Inferior parietal cortex (tissue), 1 donor: ENCODE results near the gene DNMT3A.

Source experiments
- DNase-seq: peaks from one replicate; pipeline ENCODE4 v3.0.0-alpha.2; 2016; ENCODE audit errors: extremely low spot score

Gene DNMT3A

DNA sequence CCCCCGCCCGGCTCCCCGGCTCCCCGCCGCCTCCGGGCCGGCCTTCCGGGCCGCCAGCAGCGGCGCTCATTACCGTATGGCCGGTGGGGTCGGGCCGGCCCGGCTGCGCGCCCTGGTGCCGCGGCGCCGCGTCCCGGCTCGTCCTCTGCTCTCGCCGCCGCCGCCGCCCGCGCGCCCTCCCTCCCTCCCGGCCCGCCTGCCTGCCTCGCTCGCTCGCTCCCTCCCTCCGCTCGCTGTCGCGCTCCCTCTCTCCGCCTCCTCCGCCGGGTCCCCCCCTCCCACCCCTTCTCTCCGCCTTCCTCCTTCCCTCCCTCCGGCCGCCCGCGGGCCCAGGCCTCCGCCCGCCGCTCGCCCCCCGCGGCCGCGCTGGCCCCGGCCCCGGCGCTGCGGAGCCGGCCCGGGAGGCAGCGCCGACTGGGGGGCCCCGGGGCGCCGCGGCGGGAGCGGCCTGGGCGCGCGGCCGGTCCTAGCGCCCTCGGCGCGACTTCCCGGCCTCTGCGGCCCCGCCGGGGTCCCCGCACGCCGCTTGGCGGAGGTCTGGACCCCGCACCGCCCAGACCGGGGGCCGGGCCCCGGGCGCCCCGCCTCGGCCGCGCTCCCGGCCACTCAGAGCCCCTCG lies at the start of gene DNMT3A:
Gene DNMT3A, minus strand, starts transcription at position 173 of the 619 bp plus-strand sequence. CDS start 27,941 bp downstream, outside the sequence.
- DNase-seq = no peak

DNA sequence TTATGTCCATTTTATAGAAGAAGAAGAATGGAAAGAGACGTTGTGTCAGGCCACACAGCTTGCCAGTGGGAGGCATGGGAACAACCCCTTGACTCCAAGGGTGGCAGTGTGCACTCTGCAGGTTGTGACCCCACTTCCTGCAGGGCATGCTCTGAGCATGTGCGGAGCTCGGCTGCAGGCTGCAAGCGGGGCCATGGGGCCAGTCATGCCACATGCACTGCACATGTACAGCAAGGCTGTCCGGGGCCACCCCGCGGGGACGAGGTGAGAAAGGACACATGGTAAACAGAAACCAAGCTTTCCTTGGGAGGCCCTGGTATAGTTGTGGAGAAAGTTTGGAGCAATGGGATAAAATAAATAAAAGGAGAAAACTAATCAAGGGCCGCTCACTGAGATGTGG lies 47.4 kb upstream of the DNMT3A start:
- DNase-seq = no peak

DNA sequence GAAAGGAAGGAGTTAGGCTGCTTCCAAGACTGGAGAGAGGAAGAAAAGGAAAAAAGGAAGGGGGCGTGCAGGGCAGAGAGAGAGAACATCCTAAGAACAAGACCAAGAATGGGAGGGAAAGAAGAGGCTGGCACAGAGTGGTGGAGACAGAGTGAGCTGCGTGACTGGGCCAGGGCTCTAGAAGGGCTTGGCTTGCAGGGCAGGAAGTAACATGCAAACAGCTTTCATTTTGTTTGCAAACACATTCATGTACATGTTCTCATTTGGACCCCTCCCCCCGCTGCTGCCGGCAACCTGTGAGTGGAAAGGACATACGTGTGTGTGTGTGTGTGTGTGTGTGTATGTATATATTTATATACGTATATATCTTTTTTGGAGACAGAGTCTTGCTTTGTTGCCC lies 46.8 kb upstream of the DNMT3A start:
- DNase-seq = no peak

GRCh38 chr2:25387876-25388449 lies 46.2 kb upstream of the DNMT3A start:
- no peak for DNase-seq

DNA sequence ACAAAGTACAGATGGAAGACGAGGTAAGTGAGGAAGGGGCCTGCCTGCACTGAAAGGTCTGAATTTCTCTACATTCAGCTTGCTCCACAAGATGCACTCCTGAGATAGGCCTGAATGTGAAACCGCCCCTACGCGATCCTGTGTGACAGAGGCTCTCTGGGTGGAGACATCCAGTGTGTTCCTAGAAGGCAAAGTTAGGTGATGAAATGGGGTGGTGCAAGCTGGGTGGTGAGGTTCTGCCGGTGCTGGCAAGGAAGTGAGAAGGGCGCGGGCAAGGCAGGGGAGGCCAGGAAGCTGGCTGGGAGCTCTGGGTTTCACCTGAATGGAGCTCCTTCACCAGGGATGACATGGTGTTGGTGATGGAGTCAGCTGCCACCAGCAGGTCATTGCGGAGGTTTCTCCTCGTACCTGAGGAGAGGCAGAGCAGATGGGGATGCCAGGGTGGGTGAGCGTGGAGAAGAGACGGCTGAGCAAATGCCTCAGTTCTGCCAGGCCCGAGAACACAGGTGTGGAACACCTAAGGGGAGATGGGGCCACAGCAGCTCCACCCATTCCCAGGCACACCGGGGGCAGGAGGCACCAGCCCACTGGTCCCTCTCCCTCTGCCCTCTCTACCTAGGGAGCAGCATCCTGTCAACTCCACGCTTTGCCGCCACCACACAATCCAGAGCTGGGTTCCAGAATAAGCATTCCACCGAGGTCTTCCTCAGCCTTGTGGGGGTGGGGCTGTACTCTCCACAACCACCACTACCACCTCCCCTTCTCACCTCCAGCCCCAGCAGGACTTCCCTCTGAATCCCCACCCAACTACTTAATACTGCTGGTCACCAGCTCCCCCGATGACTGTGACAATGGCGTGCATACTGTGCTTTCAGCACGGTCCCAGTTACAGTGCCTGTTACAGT lies 45.5 kb upstream of the DNMT3A start:
- DNase-seq = no peak

GRCh38 chr2:25385910-25386309 lies 44.2 kb upstream of the DNMT3A start:
- no peak for DNase-seq

- no peak for DNase-seq
Observed at GRCh38 chr2:25383806-25384205, 42.1 kb upstream of the DNMT3A start.

GRCh38 chr2:25381502-25381901 lies 39.8 kb upstream of the DNMT3A start:
- DNase-seq = no peak

DNA sequence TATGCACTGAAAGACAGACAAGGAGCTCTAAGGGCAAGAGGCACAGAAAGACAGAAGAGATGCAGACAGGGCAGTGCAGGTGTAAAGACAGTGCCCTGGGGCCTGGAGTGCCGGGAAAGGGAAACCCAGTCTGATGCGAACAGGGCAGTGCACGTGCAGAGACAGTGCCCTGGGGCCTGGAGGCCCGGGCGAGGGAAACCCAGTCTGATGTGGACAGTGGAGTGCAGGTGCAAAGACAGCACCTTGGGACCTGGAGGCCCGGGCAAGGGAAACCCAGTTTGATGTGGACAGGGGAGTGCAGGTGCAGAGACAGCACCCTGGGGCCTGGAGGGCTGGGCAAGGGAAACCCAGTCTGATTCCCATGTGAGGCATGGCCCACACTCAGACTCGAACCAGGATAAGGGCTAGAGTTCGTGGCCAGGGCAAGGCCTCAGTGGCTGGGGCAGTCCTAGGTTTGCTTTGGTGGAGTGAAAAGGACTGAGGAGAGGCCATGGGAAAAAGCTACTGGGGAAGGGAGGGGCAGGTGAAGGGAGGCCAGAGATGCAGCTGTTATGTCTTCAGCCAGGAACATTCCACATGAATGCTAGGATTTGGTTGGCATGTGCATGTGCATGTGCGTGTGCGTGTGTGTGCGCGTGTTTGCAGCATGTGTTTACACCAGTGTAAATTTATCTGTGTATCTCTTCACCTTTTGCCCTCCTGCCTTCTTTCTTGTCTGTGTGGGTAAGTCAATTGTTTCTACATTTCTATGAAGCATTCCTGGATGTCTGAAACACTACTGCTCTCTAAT lies 39.1 kb upstream of the DNMT3A start:
- no peak for DNase-seq

- no peak for DNase-seq
Observed at GRCh38 chr2:25380023-25380422, 38.3 kb upstream of the DNMT3A start.

DNA sequence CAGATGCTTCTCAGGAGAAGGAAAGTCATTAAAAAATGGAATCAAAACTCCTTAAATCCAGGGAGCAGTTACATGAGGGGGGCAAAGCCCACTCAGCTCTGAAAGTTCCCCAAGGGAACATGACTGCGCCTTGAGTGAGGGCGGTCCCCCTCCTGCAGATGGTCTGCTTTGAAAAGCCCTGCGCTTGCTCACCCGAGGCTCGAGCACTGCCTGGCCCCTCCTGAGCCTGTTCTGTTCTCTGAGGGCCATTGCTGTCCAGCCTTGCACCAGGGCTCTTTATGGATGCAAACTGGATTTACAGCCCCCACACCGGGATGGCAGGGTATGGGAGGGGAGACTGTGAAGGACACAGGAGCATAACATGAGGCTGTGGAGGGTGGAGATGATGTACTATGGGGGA lies 37.8 kb upstream of the DNMT3A start:
- DNase-seq = no peak

GRCh38 chr2:25378731-25379490 lies 37.2 kb upstream of the DNMT3A start:
- DNase-seq = no peak

DNA sequence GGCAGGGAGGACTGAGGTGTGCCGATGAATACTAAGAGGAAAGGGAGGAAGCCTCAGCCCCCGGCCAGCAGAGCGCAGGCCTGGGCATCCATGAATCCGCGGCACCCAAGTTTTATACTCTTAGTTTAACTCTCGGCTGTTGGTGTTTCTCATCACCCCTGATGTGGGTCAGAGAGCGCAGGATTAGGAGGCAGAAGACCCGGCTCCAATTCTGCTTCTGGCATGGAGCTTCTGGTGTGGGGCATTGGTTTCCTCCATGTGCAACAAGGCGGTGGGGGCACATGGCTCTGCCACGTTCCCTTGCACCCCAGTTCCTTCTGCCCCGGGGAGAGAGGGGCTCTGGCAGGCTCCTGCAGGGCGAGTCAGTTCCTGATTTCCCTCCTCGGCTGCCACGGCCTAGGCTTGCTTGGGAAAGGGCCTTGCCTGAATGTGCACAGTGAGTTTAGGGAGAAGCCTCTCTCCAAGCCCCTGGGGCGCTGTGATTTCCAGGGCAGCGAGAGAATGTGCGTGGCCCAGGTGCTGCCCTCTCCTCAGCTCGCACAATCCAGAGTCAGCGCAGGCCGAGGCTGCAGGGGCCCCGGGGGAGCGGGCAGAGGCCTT lies 36.2 kb upstream of the DNMT3A start:
- no peak for DNase-seq

DNA sequence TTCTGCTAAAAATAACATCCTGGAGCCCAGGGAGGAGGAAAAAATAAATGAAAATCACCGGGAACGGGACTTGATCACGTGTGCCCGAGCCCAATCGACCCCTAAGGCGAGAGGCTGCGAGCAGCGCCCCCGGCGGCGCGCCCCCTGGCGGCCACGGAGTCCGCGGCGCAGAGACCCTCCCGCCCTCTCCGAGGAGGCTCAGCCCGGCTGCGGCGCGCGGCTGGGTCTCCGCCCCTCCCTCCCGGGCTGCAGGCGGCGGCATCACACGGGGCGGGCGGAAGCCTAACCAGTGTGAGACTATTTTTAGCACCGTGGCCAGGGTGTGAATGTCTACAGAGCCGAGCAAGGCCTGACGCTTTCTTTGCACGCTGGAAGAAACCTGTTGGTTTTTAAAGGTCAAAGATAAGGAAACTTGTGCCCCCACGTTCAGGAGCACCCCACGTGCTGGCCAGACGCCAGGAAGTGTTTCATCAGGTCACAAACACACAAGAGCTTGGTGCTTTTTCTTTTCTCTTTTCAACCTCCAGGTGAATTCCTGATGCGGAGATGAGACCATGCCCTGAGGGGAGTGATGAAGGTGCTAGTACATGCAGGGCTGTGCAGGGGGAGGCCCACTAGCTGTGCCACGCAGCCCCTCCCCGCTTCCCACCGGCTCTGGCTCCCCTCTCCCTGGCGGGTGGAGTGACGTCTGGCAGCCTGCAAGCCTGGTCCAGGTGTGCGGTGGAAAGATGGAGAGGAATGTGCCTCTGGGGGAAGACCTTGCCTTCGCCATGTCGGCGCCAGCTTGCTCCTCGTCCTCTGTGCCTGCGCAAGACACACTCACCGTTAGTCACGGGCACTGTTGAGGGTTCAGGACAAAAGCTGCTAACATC lies 35.3 kb upstream of the DNMT3A start:
- peak; percentile 77 for DNase-seq

GRCh38 chr2:25375989-25376545 lies 34.3 kb upstream of the DNMT3A start:
- no peak for DNase-seq

DNA sequence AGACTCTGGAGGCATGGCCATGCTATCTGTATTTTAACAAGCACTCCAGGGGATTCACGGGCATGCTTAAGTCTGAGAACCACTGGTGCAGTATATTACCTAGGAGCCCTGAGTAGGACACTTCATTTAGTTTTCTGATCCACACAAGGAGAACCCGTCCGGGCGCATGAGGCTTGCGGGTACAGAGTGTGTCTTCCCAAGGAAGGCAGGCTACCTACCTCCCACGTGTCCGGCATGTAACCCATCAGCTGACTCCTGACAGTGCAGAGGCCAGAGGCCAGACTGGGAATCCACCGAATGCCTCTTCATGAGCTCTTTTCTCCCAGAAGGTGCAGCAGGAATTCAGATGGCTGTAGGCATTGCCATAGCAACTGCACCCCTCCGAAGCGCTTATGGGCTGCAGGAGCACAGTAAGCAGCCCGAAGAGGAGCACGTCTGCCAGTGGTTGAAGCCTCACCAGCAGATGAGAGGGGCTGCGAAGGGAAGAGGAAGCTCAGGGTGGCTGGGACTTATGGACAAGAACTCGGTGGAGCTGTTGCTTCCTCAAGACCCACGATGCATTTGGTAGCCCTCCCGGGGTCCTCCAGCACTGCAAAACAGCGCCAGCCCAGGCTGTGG lies 33.8 kb upstream of the DNMT3A start:
- DNase-seq = no peak

DNA sequence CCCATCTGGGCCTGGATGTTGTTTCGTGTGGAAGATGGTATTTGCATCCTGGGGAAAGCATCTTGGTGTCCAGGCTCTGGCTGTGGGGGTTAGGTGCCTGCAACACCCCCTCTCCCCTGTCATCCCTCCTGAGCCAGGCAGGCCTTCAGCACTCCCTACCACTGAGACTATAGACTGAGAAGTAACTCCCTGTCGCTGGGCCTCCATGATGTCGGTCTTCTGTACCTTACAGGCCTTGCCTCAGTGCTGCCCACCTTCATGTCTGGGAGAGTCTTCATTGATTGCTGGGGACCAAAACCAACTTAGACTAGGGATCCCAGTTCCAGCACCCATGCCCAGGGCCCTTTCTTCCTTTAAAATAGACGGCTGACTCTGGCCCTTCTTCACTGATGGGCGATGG lies 33.1 kb upstream of the DNMT3A start:
- no peak for DNase-seq

DNA sequence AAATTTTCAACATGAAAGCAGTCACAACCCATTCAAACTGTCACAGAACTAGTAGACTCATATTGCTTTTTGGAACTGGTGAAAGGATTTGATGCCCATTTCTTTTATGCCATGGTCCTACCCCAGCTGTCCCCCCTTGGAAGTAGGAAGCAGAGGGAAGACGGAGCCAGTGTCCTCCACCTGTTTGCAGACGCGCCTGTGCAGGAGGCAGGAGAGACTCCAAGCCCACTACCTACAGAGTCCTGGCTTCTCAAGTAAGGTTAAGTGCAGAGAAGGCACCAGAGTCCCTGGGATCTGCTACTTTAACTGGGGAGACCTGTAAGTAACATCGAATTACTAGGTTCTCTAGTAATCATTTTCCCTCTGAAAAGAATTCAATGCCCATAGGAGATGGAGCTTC lies 32.7 kb upstream of the DNMT3A start:
- DNase-seq = no peak
